NCI-H2081 (cell line): Measurements from ENCODE around the gene ALLC.
A peak's percentile ranks its signal among the peaks of the same experiment; 100 is the strongest.

Experiments used
- DNase-seq, 2 experiments: peaks; one replicate each; lab custom pipeline; 2025; lab: John Stamatoyannopoulos, UW

Gene ALLC

DNA sequence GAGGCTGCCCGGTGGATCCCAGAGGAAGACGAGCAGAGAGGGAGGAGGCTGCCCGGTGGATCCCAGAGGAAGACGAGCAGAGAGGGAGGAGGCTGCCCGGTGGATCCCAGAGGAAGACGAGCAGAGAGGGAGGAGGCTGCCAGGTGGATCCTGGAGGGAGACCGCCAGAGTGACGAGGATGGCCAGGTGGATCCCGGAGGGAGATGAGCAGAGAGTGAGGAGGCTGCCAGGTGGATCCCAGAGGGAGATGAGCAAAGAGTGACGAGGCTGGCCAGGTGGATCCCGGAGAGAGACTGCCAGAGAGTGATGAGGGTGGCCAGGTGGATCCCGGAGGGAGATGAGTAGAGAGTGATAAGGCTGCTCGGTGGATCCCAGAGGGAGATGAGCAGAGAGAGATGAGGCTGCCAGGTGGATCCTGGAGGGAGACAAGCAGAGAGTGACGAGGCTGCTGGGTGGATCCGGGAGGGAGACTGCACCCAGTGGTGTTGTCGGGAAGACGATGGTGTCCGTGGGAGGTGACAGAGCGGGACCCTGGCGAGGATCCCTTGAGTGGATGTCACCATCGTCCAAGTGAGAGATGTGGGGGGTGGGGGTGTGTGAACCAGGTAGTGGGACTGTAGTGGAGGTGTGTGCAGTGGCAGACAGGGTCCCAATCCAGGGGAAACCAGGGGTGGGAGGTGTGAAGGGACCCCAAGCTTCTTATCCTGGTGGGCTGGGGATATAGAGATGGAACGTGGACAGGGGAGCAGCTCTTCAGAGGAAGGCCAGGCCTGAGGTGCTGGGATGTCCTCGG lies 67.7 kb downstream of the ALLC start:
- no peak for DNase-seq

DNA sequence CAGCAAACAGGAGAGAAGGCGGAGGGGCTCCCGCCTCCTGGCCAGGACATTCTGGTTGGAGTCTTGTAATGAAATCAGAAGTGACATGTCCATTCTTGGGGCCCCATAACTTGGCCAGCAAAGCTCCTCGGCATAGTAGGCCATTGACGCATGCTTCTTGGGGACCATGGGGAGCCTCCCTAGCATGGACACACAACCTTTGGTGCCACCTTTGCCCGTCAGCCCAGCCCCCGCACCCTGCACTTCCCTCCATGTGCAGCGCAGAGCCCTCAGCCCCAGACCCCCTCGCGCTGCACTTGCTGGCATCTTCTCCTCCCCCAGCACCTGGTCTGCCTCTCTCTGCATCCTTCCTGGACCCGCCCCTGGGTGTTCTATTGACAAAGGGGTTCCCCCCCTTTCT lies 68.5 kb downstream of the ALLC start:
- DNase-seq = no peak

DNA sequence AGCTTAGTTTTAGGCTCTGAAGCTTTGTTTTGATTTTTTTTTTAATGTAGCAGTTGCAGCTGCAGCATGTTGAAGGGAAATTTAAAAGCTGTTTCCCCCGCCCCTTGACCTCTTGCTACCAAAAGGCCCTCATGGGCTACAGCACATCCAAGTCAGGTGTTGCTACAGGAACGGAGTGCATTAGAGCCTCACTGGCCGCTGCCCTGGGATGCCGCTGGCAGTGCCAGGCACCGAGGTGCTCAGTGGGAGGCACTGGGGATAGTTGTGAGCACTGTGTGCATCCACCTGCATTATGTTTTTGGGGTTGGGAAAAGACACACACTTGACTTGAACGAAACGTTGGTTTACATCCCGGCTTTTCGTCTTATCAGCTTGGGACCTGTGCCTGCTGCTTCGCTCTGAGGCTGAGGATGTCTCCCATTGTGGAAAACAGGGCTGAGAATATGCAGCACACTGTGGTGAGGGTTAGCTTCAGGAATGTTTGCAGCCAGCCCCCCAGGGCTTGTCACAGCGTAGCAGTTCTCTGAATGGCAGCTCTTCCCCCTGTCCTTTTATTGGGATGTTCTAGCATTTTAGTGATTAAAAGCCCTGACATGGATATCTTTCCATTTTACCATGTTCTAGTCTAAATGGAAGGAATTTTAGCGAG lies 69.5 kb downstream of the ALLC start:
- DNase-seq = no peak

DNA sequence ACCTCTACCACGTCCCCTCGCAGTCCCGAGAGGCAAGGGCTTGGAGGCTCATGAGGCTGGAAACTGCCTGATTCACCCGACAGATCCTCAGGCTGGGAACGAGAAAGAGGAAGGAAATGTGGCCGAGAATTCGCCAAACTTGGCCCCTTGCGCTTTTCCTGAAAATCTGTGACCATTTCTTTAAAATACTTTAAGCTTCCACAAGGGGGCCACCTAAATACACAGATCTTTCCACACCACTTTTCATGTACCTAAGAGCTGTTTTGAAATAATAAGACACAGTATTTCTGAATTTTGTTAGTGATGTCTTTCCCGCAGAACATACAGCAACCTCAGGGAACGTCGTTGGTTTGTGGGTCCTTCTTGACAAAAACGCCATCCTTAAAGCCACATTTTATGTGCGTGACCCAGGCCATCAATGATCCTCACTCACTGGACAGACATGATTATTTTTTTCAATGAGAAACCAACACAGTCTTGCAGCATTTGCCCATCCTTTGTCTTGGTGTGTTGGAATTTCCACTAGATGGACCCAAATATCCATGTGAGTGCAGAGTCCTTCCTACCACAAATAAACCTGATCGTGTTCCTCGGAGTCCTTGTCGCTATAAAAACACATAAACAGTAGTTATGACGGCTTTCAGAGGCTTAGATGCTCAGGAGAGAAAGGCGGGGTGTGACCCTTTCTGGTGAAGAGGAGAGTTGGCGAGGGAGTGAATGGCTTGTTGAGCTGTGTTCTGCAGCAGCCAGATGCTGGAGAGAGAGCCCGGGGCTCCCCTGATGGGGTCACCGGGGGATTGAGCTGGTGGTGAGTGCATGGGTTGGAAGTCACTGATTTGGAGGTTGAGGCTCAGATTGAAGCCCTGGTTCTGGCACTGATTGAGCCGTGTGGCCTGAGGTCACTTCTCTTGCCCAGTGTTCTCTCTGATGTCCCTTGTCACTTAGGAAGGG lies 70.4 kb downstream of the ALLC start:
- DNase-seq = peak; percentile 67 to 74

DNA sequence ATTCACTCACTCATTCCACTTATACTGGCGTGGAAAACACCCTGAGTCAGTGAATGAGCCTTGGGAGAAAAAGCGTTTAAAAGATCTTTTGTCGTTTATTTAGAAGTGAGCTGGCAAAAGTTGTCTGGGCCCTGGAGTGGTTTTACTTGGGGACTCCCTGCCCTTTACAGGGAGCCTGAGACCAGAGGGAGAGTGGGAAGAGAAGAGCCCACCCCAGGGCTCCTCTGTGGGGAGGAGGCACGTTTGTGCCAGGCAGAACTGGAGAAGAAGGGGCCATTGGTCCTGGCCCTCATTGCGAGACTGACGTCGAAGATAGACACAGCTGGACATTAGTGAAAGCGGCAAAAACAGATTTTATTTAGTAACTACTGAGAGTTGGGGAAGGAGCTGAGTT lies 71.1 kb downstream of the ALLC start:
- no peak for DNase-seq

DNA sequence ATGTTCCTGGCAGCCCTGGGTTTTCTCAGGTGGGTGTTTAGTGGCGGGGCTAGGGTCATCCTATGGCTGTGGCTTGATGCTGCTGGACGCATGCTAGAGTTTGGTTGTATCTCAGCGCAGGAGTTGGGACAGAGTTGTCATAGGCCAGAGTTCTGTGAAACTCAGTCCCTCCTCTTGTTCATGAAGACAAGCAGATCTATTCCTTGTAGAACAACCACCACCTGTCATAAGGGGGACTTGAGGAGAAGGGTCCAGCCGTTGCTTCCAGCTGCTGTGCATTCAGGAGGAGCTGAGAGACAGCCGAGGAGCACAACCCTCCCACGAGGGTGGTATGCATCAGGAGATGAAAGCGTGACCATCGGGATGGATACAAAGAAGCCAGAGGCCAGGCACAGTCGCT lies 71.8 kb downstream of the ALLC start:
- DNase-seq = no peak

DNA sequence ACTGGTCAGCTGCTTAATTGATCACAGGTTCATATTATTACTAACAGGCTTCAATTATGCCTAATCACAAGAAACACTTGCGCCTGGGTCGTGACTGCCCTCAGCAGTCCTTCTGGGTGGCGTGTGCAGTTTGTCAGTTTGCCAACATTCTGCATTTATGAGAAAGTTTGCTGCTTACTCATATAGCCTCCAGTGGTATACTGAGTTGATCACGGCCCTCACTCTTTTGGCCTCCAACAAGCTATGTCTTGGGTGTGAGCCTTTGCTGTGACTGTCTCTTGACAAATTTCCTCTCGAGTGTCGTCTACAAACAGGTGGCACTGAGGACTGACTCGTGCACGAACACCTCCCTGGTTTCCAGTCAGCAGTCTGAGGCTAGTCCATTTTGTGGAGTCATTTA lies 72.6 kb downstream of the ALLC start:
- DNase-seq = no peak

DNA sequence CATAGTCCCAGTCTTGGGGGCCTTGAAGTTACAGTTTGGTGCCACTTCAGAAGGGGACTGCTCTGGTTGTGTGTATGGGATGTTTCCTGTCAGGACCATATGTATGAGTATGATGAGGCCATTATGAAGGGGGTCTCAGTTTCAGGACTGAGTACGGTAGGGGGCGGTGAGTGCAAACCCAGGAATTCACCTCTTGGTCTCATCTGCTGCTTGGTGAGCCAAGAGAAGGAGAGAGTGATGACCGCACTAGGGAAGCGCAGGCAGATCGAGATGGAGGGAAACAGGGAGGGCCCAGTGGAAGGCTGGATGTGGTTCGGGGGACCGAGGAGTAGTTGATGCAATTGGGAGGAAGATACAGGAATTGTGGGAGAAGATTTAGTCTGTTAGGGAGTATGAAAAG lies 73.8 kb downstream of the ALLC start:
- no peak for DNase-seq

DNA sequence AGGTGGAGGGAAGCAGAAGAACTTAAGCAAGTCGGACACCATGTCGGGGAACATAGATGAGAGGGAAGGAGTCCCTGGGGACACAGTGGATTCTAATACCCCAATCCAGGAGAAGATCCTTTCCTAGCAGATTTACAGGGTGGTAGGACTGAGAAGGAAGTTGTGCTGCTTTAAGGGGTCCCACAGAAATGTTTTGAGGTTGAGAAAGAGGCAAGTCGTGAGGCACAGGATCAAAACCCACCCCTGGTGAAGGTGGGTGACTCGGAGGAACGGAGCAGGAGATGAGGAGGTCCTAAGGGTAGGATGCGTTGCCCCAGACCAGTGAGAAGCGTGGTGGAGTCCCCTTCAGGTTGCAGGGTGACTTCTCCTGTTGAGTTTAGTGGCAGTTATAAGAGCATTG lies 78.1 kb downstream of the ALLC start:
- no peak for DNase-seq

DNA sequence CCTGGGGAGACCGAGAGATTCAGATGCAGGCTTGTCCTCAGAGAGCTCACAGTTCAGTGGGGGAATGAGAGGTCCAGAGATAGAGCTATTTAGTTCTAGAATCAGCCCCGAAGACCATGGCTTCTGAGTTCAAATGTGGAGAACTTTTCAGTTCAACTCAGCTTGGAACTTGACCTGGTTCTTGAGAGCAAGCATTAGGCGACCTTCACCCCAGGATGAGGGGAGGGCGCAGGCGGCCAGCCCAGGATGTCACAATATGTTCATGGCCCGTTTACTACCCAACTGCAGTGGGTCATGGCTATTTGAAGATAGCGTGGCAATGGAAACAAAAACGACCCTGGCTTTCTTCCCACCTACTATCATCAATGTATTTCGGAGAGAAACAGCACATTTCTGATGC lies 79.1 kb downstream of the ALLC start:
- no peak for DNase-seq

DNA sequence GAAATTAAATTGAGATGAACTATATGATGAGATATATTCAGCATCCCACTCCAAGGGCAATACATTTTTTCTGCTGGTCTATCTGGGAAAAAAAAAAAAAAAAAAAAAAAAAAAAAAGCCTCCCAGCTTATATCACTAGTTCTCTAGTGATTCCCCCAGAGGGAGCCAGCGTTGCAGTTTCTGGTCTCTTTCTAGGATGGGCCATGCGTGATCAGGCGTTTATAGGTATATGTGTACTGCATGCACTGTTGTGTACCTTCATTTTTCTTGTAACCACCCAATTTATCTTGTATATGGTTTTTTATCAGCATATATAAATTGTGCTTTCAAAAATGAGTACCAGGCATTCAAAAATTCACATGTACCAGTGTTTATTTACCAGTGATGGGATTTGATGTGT lies 80.5 kb downstream of the ALLC start:
- DNase-seq = peak; percentile 51 to 75

DNA sequence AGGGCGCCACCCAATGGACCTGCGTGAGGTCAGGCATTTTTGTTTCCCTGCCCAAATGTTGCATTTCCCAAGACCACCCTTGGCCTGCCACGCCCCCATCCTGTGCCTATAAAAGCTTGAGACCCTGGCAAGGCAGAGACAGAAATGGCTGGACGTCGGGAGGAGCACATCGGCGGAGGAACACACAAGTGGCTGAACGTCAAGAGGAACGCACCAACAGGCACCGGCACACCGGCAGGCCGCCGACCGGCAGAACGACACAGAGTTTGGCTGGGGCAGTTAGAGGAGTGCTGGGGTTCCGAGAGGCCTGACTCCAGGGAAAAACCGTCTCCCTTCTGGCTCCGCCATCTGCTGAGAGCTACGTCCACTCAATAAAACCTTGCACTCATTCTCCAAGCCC lies 81.3 kb downstream of the ALLC start:
- DNase-seq = no peak

DNA sequence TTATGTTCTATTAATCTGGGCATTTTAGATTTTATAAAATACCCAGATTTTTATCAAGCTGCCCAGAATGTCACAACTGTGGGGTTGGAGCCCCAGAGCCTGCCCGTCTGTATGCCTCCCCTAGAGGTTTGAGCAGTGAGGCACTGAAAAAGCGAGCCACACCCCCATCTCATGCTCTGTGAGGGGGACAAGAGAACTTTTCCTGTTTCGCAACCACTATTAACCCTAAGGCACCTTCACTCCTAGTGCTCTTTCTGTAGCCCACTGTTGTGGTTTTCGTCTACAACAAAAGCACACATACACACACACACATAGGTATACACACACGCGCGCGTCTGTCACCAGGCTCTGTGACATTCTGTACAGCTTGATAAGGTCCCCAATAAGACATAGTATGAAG lies 83.4 kb downstream of the ALLC start:
- no peak for DNase-seq

DNA sequence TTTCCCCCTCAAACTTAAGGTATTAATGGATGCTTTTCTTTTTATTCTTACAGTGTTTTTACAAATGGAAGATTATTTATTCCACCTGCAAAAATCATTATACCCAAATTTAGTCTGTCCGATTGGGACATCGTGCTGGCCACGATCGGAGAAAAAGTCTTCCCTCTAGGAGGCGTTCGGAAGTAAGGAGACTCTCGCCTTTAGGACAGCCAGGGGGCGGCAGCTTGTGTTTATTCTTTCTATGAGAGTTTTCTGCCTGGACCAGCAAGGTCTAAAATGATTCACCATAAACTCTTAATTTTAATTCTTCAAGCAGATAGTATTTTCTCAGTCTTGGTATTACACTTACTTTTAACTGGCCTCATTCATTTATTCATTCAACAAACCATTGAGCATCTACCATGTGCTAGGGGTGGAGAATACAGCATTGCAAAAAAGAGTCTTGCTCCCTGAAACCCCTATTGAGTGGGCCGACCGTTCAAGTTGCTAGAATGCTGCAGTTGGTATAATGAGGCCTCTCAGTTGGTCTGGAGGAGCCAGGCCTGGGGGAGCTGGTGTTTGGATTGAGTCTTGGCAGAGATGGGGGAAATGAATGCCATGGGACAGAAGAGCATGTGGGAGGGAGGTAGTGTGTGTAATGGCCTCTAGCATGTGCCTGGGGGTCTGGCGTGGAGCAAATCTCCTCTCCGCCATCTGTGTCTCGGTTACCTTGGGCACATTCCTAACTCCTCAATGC lies 84.0 kb downstream of the ALLC start:
- no peak for DNase-seq

DNA sequence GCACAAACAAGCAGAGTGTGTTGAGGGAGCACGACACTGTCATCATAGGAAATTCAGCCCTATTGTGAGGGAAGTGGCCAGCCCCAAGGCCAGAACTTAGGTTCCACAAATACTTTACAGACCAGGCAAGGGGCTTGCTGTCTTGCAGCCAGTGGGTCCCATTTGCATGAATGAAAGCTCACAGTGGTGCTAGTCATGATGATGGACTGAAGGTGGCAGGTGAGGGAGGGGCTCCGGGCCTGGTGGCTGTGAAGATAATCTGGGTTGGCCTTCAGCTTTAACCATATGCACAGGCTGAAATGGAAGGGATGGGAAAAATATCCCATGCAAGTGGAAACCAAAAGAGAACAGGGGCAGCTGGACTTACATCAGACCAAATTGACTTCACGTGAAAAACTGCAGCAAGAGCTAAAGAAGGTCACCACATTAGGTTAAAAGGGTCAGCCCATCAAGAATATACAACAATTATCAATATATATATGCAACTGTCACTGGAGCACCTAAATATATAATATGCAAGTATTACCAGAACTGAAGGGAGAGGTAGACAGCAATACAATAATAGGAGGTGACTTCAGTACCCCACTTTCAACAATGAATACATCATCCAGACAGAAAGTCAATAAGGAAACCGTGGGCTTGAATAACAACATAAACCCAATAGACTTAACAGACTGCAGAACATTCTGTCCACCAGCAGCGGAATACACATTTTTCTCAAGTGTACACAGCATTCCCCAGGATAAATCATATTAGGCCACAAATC lies 84.9 kb downstream of the ALLC start:
- no peak for DNase-seq

DNA sequence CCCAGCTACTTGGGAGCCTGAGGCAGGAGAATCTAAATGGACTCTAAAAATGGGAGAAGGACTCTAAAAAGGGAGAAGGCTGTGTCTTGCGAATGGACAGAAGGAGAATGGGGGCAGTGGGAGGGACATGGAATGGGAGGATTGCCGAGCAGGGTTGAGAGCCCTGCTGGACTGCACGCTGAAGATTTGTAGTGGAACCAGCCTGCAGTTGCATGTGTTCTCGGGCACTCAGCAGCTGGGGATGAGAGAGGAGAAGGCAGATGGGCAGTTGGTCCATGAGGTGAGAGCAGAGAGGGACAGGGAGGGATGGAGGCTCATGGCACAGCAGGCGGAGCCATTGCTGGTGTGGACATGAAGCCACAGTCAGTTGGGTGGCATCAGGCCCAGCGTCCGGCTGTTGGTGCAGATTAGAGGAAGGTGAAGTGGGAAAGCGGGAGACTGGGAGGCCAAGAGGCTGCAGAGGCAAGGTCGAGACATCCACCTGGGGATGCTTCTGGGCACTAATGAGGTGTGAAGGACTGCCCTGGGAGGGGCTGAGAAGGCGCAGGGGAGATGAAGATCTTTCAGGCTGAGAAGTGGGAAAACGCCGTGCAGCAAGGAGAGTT lies 86.1 kb downstream of the ALLC start:
- no peak for DNase-seq

DNA sequence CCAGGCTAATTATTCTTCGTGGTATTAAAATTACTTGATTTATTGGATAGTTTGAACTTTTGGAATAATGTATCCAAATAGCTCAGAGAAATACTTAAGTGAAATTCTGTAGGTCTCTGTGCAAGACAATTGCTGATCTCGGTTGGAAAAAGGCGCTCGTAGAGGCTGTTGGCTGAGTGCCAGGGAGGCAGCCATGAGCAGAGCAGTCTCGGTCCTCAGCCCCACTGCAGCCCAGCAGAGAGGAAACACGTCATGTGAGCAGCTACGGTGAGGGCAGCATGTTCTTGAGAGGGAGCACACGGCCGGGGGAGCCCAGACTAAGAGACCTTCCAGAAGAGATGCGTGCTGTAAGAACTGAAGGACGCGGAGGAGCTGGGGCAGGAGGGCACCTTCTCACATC lies 87.9 kb downstream of the ALLC start:
- DNase-seq = no peak

DNA sequence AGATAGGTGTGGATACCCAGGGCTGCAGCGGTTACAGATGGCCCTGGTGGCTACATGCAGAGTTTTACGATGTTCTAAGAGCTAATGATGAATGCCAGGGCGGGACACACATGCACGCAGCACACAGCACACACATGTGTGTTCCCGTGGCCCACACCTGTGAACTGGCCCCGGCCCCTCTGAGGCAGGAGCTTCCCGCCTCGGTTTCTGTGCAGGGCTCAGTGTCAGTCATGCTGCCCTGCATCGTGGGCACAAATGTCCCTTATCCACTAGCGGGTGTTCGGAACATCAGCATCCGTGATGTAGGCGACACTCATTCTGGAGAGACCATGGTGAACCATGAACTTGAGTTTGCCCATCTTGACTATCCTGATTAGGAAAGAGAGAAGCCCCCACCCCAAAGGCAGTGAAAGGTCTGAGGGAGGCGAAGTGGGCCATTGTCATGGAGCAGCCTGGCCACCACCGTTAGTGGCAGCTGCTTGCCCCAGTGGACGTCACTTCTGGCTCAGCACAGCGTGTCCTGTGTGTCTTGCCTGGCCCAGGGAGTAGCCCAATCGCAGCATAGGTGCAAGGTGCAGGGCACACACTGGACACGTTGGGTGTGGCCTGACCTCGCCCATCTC lies 89.1 kb downstream of the ALLC start:
- DNase-seq = no peak

DNA sequence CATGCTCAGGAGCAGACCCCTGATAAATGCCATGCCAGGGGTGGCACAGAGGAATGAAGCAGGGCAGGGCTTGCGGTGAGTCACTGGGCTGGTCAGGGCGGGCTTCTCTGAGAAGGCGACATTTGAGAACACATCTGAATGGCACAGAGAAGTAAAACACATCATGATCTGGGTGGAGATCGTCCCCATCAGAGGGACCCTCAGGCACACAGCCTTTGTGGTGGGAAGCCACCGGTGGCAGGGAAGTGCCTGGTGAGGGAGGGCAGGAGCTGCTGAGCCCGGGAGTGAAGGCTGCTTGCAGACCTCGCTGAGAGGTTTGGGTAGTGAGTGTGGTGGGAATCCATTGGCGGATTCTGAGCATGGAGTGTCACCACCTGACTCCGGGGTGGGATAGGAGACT lies 89.8 kb downstream of the ALLC start:
- no peak for DNase-seq

DNA sequence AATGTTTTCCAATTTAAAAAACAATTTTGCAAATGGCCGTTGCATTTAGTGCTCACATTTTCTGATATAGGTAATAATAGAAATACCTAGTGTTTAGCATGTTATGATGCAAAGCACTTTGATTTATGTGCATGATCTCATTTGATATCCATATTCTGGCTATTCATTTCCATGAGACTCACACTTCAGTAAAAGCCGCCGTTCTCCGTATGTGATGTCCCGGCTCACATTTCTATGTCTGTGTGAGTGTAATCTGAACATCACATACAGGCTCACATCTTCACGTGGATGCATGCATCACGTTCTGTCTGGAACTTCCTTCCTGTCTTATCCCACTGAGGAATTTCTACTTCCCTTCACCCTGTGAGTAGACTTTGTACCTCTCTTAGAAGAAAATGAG lies 91.2 kb downstream of the ALLC start:
- DNase-seq = no peak
